ENCODE measurements around the gene YAE1.
"Not testable (repeated sequence)": the region's sequence is repeated elsewhere in the genome, so short reads cannot be mapped to it uniquely, and the experiment has no call there.

The YAE1 gene

GRCh38 chr7:39566023-39566921, at the start of gene YAE1:
Gene YAE1, plus strand, starts transcription at chr7:39566404. Its CDS starts 15 bp downstream, at chr7:39566419.
- DNase-seq: peak; percentile 66 to 81

- DNase-seq: no peak
These were observed 49.7 kb upstream of the YAE1 start for GRCh38 chr7:39516498-39516897.

- DNase-seq: no peak
These were observed 49.0 kb upstream of the YAE1 start for GRCh38 chr7:39517240-39517639.

- DNase-seq: no peak
These were observed 40.3 kb upstream of the YAE1 start for GRCh38 chr7:39525926-39526325.

- no peak for DNase-seq
These were observed 39.5 kb upstream of the YAE1 start for GRCh38 chr7:39526666-39527065.

GRCh38 chr7:39527296-39527695, 38.9 kb upstream of the YAE1 start:
- DNase-seq: no peak

- no peak for DNase-seq
These were observed 38.3 kb upstream of the YAE1 start for GRCh38 chr7:39527951-39528350.

GRCh38 chr7:39528849-39529248, 37.4 kb upstream of the YAE1 start:
- peak; percentile 58 to 81 for DNase-seq

GRCh38 chr7:39529582-39529981, 36.6 kb upstream of the YAE1 start:
- DNase-seq: no peak

GRCh38 chr7:39530971-39531370, 35.2 kb upstream of the YAE1 start:
- DNase-seq: no peak

- no peak for DNase-seq
These were observed 34.4 kb upstream of the YAE1 start for GRCh38 chr7:39531818-39532217.

- no peak for DNase-seq
These were observed 33.4 kb upstream of the YAE1 start for GRCh38 chr7:39532832-39533231.

GRCh38 chr7:39534599-39534998, 31.6 kb upstream of the YAE1 start:
- DNase-seq: no peak

GRCh38 chr7:39535064-39535463, 31.1 kb upstream of the YAE1 start:
- no peak for DNase-seq

GRCh38 chr7:39535720-39536119, 30.5 kb upstream of the YAE1 start:
- no peak for DNase-seq

- DNase-seq: peak; percentile 71 to 81
These were observed 29.3 kb upstream of the YAE1 start for GRCh38 chr7:39536951-39537350.

- peak in 1 of 2 experiments; percentile 42 for DNase-seq
These were observed 26.4 kb upstream of the YAE1 start for GRCh38 chr7:39539816-39540215.

GRCh38 chr7:39540320-39540719, 25.9 kb upstream of the YAE1 start:
- DNase-seq: peak; percentile 90 to 94

- peak; percentile 18 to 59 for DNase-seq
These were observed 24.7 kb upstream of the YAE1 start for GRCh38 chr7:39541511-39541910.

- not testable (repeated sequence) for DNase-seq
These were observed 21.4 kb upstream of the YAE1 start for GRCh38 chr7:39544774-39545173.

GRCh38 chr7:39547336-39547735, 18.9 kb upstream of the YAE1 start:
- DNase-seq: no peak

- DNase-seq: no peak
These were observed 15.8 kb upstream of the YAE1 start for GRCh38 chr7:39550411-39550810.

- peak; percentile 42 to 74 for DNase-seq
These were observed 12.8 kb upstream of the YAE1 start for GRCh38 chr7:39553436-39553835.

GRCh38 chr7:39554583-39555165, 11.5 kb upstream of the YAE1 start:
- no peak for DNase-seq

Data from NCI-H524 (cell line).